Pancreas (tissue), 10 donors: ENCODE measurements around the gene FHIT. TPM values are rescaled to one million over a fixed set of nuclear protein-coding genes. Genes with fewer than 3 reads are reported as not detected.

Source experiments
- ATAC-seq, 4 donors: fragments of 200-7000 bp; cut with Tn5 transposase; one replicate each; pipeline versions ENCODE4 v1.8.0 to v1.9.1; 2020; ENCODE audit warnings: mild to moderate bottlenecking in 4 of 4, moderate library complexity in 4 of 4
- DNase-seq, 6 donors: peaks; one replicate each; pipeline ENCODE4 v3.0.0-alpha.2; 2020
- FAIRE-seq: peaks from 2 replicates; lab custom pipeline; 2012; peaks lifted over from hg19 to GRCh38; lab: Jason Lieb, UNC
- H3K27ac ChIP-seq, 4 donors: fragments of 200-600 bp; sonication (generic); 1 replicate in 3 of 4; 2 replicates in 1 of 4; pipeline versions ENCODE4 v1.5.0 to v1.8.0; 2020
- H3K27me3 ChIP-seq, 4 donors: fragments of 200-600 bp; one replicate each; pipeline ENCODE4 v1.8.0; 2021
- H3K36me3 ChIP-seq, 3 donors: fragments of 200-600 bp; sonication (generic) in 1 of 3; one replicate each; pipeline versions ENCODE4 v1.5.0 to v1.8.0; 2020 to 2021
- H3K4me1 ChIP-seq, 3 donors: fragments of 200-600 bp; one replicate each; pipeline ENCODE4 v1.8.0; 2021
- H3K4me3 ChIP-seq, 4 donors: fragments of 200-600 bp; sonication (generic) in 2 of 4; one replicate each; pipeline versions ENCODE4 v1.5.0 to v1.8.0; 2020 to 2021
- H3K9me3 ChIP-seq, 4 donors: fragments of 200-600 bp; one replicate each; pipeline ENCODE4 v1.8.0; 2021
- CTCF ChIP-seq, 4 donors: fragments of 200-600 bp; sonication (generic) in 3 of 4; IDR thresholded peaks; one replicate each; pipeline versions ENCODE4 v1.5.0 to v1.8.0; 2021; ENCODE audit warnings: antibody characterized with exemption in 4 of 4
- WGBS, 2 donors: extraction: QIAGEN DNeasy Blood & Tissue Kit; methylation state at CpG; one replicate each; pipeline ENCODE4 v1.1.7; 2013; 5-methylcytosine and 5-hydroxymethylcytosine counted together
- intact Hi-C, 3 donors: fragments of 100-400 bp; cut with DNase I; formaldehyde crosslinking; loops; one replicate each; pipeline versions ENCODE4 v1.11.1 to v1.14.2; 2022
- polyA plus RNA-seq, 2 donors: library from polyadenylated mRNA; stranded (reverse); fragments of 200-250 nt; gene quantifications; one replicate each; pipeline ENCODE4 v1.2.3, GENCODE V29; 2013
- total RNA-seq, 6 donors: library from RNA; stranded (reverse); fragmentation: NEBNext Ultra II Directional in 4 of 6; extraction: Animal tissue kit (Norgen Biotek cat#: 25700) in 4 of 6; gene quantifications; one replicate each; pipeline versions ENCODE4 v1.2.1 to v1.2.4, GENCODE V29; 2021 to 2023
- donor health status: healthy with polysubstance abuse.
- donor health status: DM: no; HTN: no; CAD: no; lungs with moderate emphysema.
- donor health status: DM: no; HTN: no; CAD: no.
- donor health status: control.
- donor health status: control.
- donor health status: Bipolar disorder and iron deficiency.
- donor health status: DM: yes; HTN: yes; CAD: no.
- donor health status: DM: no; HTN: no; CAD: no.
- donor health status: DM: no; HTN: no; CAD: no.
- donor health status: DM: yes; HTN: yes; CAD: no.

The FHIT gene
- total and polyA plus RNA-seq, 8 donors: 4.8 to 15.7 (median 8.0) TPM

GRCh38 chr3:59780209-59780608 is 1471.0 kb downstream of the FHIT start:
- FAIRE-seq (no peak), ATAC-seq (no peak), DNase-seq (no peak)
- TF ChIP-seq CTCF (IDR thresholded peaks at IDR 0.05): no peak
- H3K27ac ChIP-seq: no peak overlapping the region
- intact Hi-C loops: no loop called here
- H3K4me3 ChIP-seq: no peak overlapping the region
- no peaks in the 10 kb centered on the region for H3K36me3 ChIP-seq
- H3K4me1 ChIP-seq: no peaks in the 10 kb centered on the region
- no peaks in the 10 kb centered on the region for H3K27me3 ChIP-seq
- H3K9me3 ChIP-seq: no peaks in the 10 kb centered on the region
- WGBS, 2 donors: 95 to 100% methylated on average over 2 of the region's 2 CpGs

GRCh38 chr3:59779260-59779659 is 1472.0 kb downstream of the FHIT start:
- Histone ChIP-seq H3K4me1 (no peaks in the 10 kb centered on the region), H3K27ac (no peak overlapping the region), H3K36me3 (no peaks in the 10 kb centered on the region), H3K4me3 (no peak overlapping the region), H3K9me3 (no peaks in the 10 kb centered on the region), H3K27me3 (no peaks in the 10 kb centered on the region)
- no peak for DNase-seq
- TF ChIP-seq CTCF (IDR thresholded peaks at IDR 0.05): no peak
- WGBS, 2 donors: 85 to 90% methylated on average over 3 of the region's 3 CpGs
- no peak for FAIRE-seq
- intact Hi-C loops: no loop called here
- ATAC-seq: peak in 1 of 4 donors; percentile 27

- Histone ChIP-seq H3K27ac (no peak overlapping the region), H3K4me3 (no peak overlapping the region), H3K36me3 (no peaks in the 10 kb centered on the region), H3K27me3 (no peaks in the 10 kb centered on the region), H3K9me3 (no peaks in the 10 kb centered on the region), H3K4me1 (no peaks in the 10 kb centered on the region)
- whole genome bisulfite sequencing, 2 donors: 88 to 99% methylated on average over 3 of the region's 3 CpGs
- DNase-seq (no peak), FAIRE-seq (no peak), ATAC-seq (no peak)
- TF ChIP-seq CTCF (IDR thresholded peaks at IDR 0.05): no peak
- intact Hi-C loops: no loop called here
Measured at GRCh38 chr3:59777667-59778077, 1473.6 kb downstream of the FHIT start.

GRCh38 chr3:59777066-59777465 is 1474.2 kb downstream of the FHIT start:
- WGBS, 2 donors: 77 to 78% methylated on average over 7 of the region's 7 CpGs
- DNase-seq (no peak), FAIRE-seq (no peak), ATAC-seq (no peak)
- intact Hi-C loops: no loop called here
- Histone ChIP-seq H3K36me3 (no peaks in the 10 kb centered on the region), H3K9me3 (no peaks in the 10 kb centered on the region), H3K4me1 (no peaks in the 10 kb centered on the region), H3K27ac (no peak overlapping the region), H3K4me3 (no peak overlapping the region), H3K27me3 (no peaks in the 10 kb centered on the region)
- TF ChIP-seq CTCF (IDR thresholded peaks at IDR 0.05): no peak

GRCh38 chr3:59775761-59776325 is 1475.4 kb downstream of the FHIT start:
- Histone ChIP-seq H3K27ac (no peak overlapping the region), H3K4me1 (no peaks in the 10 kb centered on the region), H3K4me3 (no peak overlapping the region), H3K9me3 (no peaks in the 10 kb centered on the region), H3K27me3 (no peaks in the 10 kb centered on the region), H3K36me3 (no peaks in the 10 kb centered on the region)
- no peak for DNase-seq
- no peak for ATAC-seq
- TF ChIP-seq CTCF (IDR thresholded peaks at IDR 0.05): no peak
- WGBS, 2 donors: 78 to 89% methylated on average over 7 of the region's 7 CpGs
- intact Hi-C loops: no loop called here
- no peak for FAIRE-seq
